GM12864 (cell line): ENCODE data around the gene ID1.

Source experiments
- DNase-seq: peaks from one replicate; pipeline ENCODE4 v3.0.0-alpha.2; 2011; ENCODE audit warnings: low read depth
- H3K4me3 ChIP-seq: 2 replicates; pipeline ENCODE4 v1.5.1; 2011; ENCODE audit warnings: mild to moderate bottlenecking, low read depth, low read length, control low read depth
- CTCF ChIP-seq: IDR thresholded peaks from 2 replicates; pipeline ENCODE4 v1.5.1; 2011; ENCODE audit warnings: low read depth, mild to moderate bottlenecking, moderate library complexity, low read length, control low read depth, inconsistent platforms; ENCODE audit errors: missing control alignments

The ID1 gene

GRCh38 chr20:31565699-31566318, 39.3 kb upstream of the ID1 start:
- no peak for DNase-seq
- no peak for TF ChIP-seq CTCF
- H3K4me3 ChIP-seq, result no peak overlapping the region

GRCh38 chr20:31566319-31566657, 38.8 kb upstream of the ID1 start:
- DNase-seq, result no peak
- TF ChIP-seq CTCF, result no peak
- no peak overlapping the region for H3K4me3 ChIP-seq

GRCh38 chr20:31566658-31567379, 38.3 kb upstream of the ID1 start:
- no peak for TF ChIP-seq CTCF
- H3K4me3 ChIP-seq, result no peak overlapping the region
- DNase-seq, result no peak

- H3K4me3 ChIP-seq, result no peak overlapping the region
- no peak for DNase-seq
- no peak for TF ChIP-seq CTCF
Observed at GRCh38 chr20:31567380-31567720, 37.7 kb upstream of the ID1 start.

- DNase-seq, result no peak
- no peak overlapping the region for H3K4me3 ChIP-seq
- TF ChIP-seq CTCF, result no peak
Observed at GRCh38 chr20:31568041-31568731, 36.9 kb upstream of the ID1 start.

- no peak for DNase-seq
- H3K4me3 ChIP-seq, result no peak overlapping the region
- no peak for TF ChIP-seq CTCF
Observed at GRCh38 chr20:31568773-31569162, 36.3 kb upstream of the ID1 start.
